HEK293T (cell line): ENCODE measurements around the gene PSMA1.

Experiments used
- CTCF ChIA-PET: fragments of 350-600 bp; formaldehyde crosslinking; extraction: SDS; loops from one replicate; lab custom pipeline; 2021; ENCODE audit warnings: antibody characterized with exemption, inconsistent platforms; lab: Yijun Ruan, JAX
- POLR2A ChIA-PET: fragments of 350-600 bp; formaldehyde crosslinking; extraction: SDS; loops from one replicate; lab custom pipeline; 2020; ENCODE audit warnings: antibody characterized with exemption, inconsistent platforms; lab: Yijun Ruan, JAX
- DNase-seq: peaks from one replicate; pipeline ENCODE4 v3.0.0; 2012; ENCODE audit warnings: mixed read lengths; ENCODE audit errors: extremely low spot score
- ARNT ChIP-seq: fragments of 450-650 bp; IDR thresholded peaks from 2 replicates; pipeline ENCODE4 v1.6.1; 2017; ENCODE audit warnings: mild to moderate bottlenecking
- BHLHE40 ChIP-seq: fragments of 450-650 bp; IDR thresholded peaks from 2 replicates; pipeline ENCODE4 v1.6.1; 2016; ENCODE audit warnings: mild to moderate bottlenecking, moderate library complexity, borderline replicate concordance
- CTBP1 ChIP-seq: fragments of 450-650 bp; IDR thresholded peaks from 2 replicates; pipeline ENCODE4 v1.6.1; 2016; ENCODE audit warnings: borderline replicate concordance
- ELF4 ChIP-seq: fragments of 450-650 bp; IDR thresholded peaks from 2 replicates; pipeline ENCODE4 v1.6.1; 2017; ENCODE audit warnings: antibody characterized with exemption
- FOXA1 ChIP-seq: fragments of 450-650 bp; IDR thresholded peaks from 2 replicates; pipeline ENCODE4 v1.6.1; 2016; ENCODE audit warnings: mild to moderate bottlenecking
- FOXK2 ChIP-seq: fragments of 450-650 bp; IDR thresholded peaks from 2 replicates; pipeline ENCODE4 v1.6.1; 2016; ENCODE audit warnings: mild to moderate bottlenecking
- FOXM1 ChIP-seq: fragments of 450-650 bp; IDR thresholded peaks from 2 replicates; pipeline ENCODE4 v1.6.1; 2017; ENCODE audit warnings: mild to moderate bottlenecking, borderline replicate concordance
- HDGF ChIP-seq: fragments of 450-650 bp; IDR thresholded peaks from 2 replicates; pipeline ENCODE4 v1.6.1; 2017; ENCODE audit warnings: antibody characterized with exemption, borderline replicate concordance
- L3MBTL2 ChIP-seq: fragments of 450-650 bp; conservative IDR thresholded peaks from 2 replicates; pipeline ENCODE4 v1.6.1; 2016; ENCODE audit warnings: mild to moderate bottlenecking
- LEF1 ChIP-seq: fragments of 450-650 bp; IDR thresholded peaks from 2 replicates; pipeline ENCODE4 v1.6.1; 2017; ENCODE audit warnings: mild to moderate bottlenecking, borderline replicate concordance
- NFRKB ChIP-seq: fragments of 450-650 bp; IDR thresholded peaks from 2 replicates; pipeline ENCODE4 v1.6.1; 2016; ENCODE audit warnings: mild to moderate bottlenecking, moderate library complexity
- SP1 ChIP-seq: fragments of 450-650 bp; IDR thresholded peaks from 2 replicates; pipeline ENCODE4 v1.6.1; 2017
- SUZ12 ChIP-seq: fragments of 450-650 bp; IDR thresholded peaks from 2 replicates; pipeline ENCODE4 v1.6.1; 2016; ENCODE audit warnings: mild to moderate bottlenecking
- TARDBP ChIP-seq: fragments of 450-650 bp; IDR thresholded peaks from 2 replicates; pipeline ENCODE4 v1.6.1; 2016
- ZNF384 ChIP-seq: fragments of 450-650 bp; IDR thresholded peaks from 2 replicates; pipeline ENCODE4 v1.6.1; 2016
- TF ChIP-seq, protein P1 (sequence below): fragments of 450-650 bp; IDR thresholded peaks from 2 replicates; pipeline ENCODE4 v1.6.1; 2016

PSMA1 gene

DNA sequence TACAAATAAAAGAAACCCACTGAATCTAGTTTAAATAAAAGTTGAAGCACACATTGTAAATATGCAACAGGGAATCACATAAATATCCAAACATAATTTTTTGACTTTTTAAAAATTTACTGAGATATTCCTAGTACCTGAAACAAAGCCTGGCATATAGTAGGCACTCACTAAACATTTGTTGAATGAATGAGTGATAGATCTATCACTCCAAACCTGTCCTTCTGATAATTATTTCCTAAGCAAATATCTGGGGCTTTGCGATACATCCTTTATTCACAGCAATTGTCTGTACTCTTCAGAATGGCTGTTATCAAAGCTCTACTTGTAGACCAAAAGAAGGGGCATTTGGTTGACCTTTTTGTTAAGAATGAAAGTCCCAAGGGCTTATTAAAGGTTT is 2.6 kb upstream of the PSMA1 start:
- ChIA-PET CTCF (interaction anchor here (0.6 to 1.1 kb wide), 2 partner anchors 80 to 385 kb away, joined by 4 to 6 read pairs; no protein-coding TSS in a partner anchor), POLR2A (no interaction called here)
- no peak for DNase-seq
- TF ChIP-seq SP1 (no peak), L3MBTL2 (no peak), FOXA1 (no peak), HDGF (no peak), LEF1 (no peak), SUZ12 (no peak), CTBP1 (no peak)

DNA sequence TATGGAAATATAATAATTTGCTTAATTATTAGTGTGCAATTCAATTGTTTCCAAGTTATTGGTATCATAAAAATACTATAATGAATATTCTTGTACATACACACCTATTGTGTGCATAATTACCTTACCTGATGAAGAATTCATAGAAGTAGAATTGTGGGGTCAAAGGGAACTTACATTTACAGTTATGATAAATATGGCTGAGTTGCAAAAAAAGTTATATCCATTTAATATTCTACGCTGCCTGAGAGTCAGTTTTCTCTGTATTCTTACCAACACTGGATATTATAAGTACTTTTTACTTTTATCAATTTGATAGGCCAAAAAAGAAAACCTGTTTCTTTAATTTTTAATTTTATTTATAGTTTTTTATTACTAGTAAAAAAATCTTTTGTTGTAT is 2.1 kb upstream of the PSMA1 start:
- no peak for TF ChIP-seq BHLHE40
- TF ChIP-seq FOXA1, result no peak
- TF ChIP-seq FOXK2, result no peak
- TF ChIP-seq ELF4, result no peak
- TF ChIP-seq FOXM1, result no peak
- no peak for TF ChIP-seq ARNT
- TF ChIP-seq TARDBP, result no peak
- TF ChIP-seq LEF1, result no peak
- no peak for TF ChIP-seq SUZ12
- TF ChIP-seq CTBP1, result no peak
- TF ChIP-seq HDGF, result no peak
- TF ChIP-seq NFRKB, result no peak
- no peak for TF ChIP-seq SP1
- no peak for TF ChIP-seq L3MBTL2
- TF ChIP-seq, protein P1, sequence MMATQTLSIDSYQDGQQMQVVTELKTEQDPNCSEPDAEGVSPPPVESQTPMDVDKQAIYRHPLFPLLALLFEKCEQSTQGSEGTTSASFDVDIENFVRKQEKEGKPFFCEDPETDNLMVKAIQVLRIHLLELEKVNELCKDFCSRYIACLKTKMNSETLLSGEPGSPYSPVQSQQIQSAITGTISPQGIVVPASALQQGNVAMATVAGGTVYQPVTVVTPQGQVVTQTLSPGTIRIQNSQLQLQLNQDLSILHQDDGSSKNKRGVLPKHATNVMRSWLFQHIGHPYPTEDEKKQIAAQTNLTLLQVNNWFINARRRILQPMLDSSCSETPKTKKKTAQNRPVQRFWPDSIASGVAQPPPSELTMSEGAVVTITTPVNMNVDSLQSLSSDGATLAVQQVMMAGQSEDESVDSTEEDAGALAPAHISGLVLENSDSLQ, result no peak
- TF ChIP-seq ZNF384, result no peak
- no peak for DNase-seq
- ChIA-PET POLR2A (no interaction called here), CTCF (no interaction called here)

DNA sequence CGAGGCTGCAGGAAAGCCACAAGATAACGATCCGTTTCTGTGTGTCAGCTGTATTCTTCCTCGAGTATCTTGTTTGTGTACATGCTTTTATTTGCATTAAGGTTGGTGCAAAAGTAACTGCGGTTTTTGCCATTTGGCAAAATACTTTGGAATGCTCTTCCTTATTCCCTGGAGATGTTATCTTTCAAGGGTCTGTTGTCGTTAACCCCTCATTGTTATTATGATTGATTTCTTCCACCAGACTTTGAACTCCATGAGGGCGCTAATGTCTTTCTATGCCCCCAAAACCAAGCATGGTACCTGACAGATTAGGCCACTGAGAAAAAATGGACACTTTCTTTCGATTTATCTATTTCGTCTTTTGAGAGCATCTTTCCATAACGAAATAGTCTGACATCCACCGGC is 563 bp upstream of the PSMA1 start:
- POLR2A ChIA-PET, result interaction anchor here (1.1 to 1.8 kb wide), 3 partner anchors 21 to 553 kb away, joined by 4 to 6 read pairs (median 5); partner anchors contain the start of genes CALCB, COPB1 and CYP2R1
- TF ChIP-seq NFRKB, result no peak
- no peak for TF ChIP-seq FOXA1
- peak; percentile 89 for TF ChIP-seq ELF4
- TF ChIP-seq TARDBP, result no peak
- peak; percentile 31; the same call in 1 of the 2 replicates for TF ChIP-seq CTBP1
- TF ChIP-seq BHLHE40, result no peak
- no peak for TF ChIP-seq LEF1
- no peak for TF ChIP-seq FOXM1
- TF ChIP-seq ZNF384, result no peak
- TF ChIP-seq L3MBTL2, result no peak; the same call in none of the 2 replicates
- TF ChIP-seq FOXK2, result 0 out of 2 replicates have a peak, but pooled peaks have one; percentile 14
- TF ChIP-seq, protein P1, result peak; percentile 54; the same call in 1 of the 2 replicates
- no peak for TF ChIP-seq SUZ12
- no peak for TF ChIP-seq HDGF
- TF ChIP-seq ARNT, result peak; percentile 0; the same call in 1 of the 2 replicates
- TF ChIP-seq SP1, result no peak
- CTCF ChIA-PET, result no interaction called here
- no peak for DNase-seq

DNA sequence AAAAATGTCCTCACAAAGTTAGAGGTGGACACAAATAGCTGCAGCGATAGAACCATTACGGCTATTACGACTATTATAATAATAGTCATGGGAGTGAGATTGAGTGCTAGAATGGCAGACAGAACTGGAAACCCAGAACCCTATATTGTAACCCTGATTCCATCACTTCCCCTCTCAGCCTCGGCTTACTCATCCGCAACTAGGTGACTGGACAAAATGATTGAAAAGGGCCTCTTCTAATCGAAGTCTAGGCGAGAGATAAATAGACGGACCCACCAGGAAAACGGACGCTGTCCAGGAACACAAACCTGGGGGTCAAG is 629 bp downstream of the PSMA1 start:
- ChIA-PET POLR2A (interaction anchor here (1.6 to 1.8 kb wide), 2 partner anchors 372 to 554 kb away, joined by 5 to 6 read pairs; partner anchors contain the start of genes CALCB and CYP2R1), CTCF (no interaction called here)
- peak; percentile 12 for DNase-seq
- TF ChIP-seq, protein P1, result no peak
- TF ChIP-seq SP1, result no peak
- TF ChIP-seq ELF4, result no peak
- TF ChIP-seq ARNT, result no peak
- TF ChIP-seq FOXM1, result no peak
- no peak for TF ChIP-seq ZNF384
- TF ChIP-seq HDGF, result no peak

DNA sequence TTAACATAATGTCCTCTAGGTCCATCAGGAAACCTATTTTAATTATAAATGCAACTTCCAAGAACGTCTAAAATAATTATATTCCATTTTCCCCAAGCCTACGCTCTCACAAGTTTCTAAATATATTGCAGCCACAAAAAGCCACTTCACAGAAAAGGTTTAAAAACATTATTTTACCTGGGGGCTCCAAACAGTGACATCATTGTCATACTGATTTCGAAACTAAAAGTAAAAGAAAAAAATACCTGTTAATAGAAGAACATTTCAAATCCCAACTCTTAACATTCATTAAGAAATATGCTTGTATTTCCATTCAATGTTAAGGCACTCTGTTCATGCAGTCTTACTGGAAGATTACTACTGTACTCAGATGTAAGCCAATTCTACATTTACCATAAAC is 1.4 kb downstream of the PSMA1 start:
- POLR2A ChIA-PET, result no interaction called here
- TF ChIP-seq NFRKB (no peak), HDGF (no peak), L3MBTL2 (no peak), FOXK2 (no peak), FOXM1 (no peak), ZNF384 (no peak), BHLHE40 (no peak)
- CTCF ChIA-PET, result no interaction called here
- DNase-seq, result no peak

DNA sequence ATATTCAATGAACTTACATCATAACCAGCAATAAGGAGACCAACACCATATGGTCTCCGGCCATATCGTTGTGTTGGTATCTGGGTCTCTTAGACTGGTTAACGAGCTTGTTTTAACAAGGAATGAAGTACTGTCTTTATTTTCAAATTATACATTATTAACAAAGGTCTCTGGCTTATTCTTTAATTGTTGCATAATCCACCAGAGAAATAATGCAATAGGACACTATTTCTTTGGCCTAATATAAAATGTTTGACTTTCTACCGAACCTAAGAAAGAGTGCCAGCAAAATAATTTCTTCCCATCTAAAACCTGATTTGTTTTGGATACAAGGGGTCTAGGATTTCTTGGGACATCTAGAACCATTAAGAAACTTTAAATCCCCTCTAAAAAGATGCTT is 6.4 kb downstream of the PSMA1 start:
- TF ChIP-seq LEF1 (no peak), CTBP1 (no peak), ARNT (no peak), L3MBTL2 (no peak), FOXA1 (no peak), SUZ12 (no peak), SP1 (no peak), NFRKB (no peak), FOXM1 (no peak), ELF4 (no peak)
- TF ChIP-seq, protein P1, result no peak
- no peak for DNase-seq
- ChIA-PET CTCF (no interaction called here), POLR2A (no interaction called here)
